ENCODE data around the gene AKAP14. TPM values are rescaled to one million over a fixed set of nuclear protein-coding genes. Genes with fewer than 3 reads are reported as not detected.

AKAP14 gene
- total and polyA plus RNA-seq, 8 donors = 0.81 to 4.8 (median 3.2) TPM; not detected in 1

GRCh38 chrX:119871245-119871598, 24.5 kb upstream of the AKAP14 start:
- Histone ChIP-seq H3K27me3 (no peaks in the 10 kb centered on the region), H3K4me3 (peak overlapping the region; percentile 39 to 65), H3K4me1 (peaks cover 0 to 19% of the 10 kb centered on the region in 2 donors), H3K36me3 (peaks cover 0 to 6% of the 10 kb centered on the region in 2 donors), H3K9me3 (no peaks in the 10 kb centered on the region), H3K27ac (peak overlapping the region; percentile 90 to 95)
- ATAC-seq (peak; percentile 52), DNase-seq (peak in 2 of 4 donors; percentile 16 to 33)
- no peak for TF ChIP-seq CTCF (IDR thresholded peaks at IDR 0.05)
- intact Hi-C loops (cut with DNase I) = no loop called here

GRCh38 chrX:119871599-119872395, 23.9 kb upstream of the AKAP14 start, which contains the start of the genes NDUFA1 and RNF113A:
Gene NDUFA1 (plus strand): TSS chrX:119871832. CDS start chrX:119871912, 80 bp downstream.
Gene RNF113A (minus strand): TSS chrX:119871733. CDS start chrX:119871613, 120 bp downstream.
- peak within 1 kb of the TSS; percentile 90 to 95 for H3K27ac ChIP-seq
- H3K27me3 ChIP-seq = no peaks in the 10 kb centered on the region
- intact Hi-C loops (cut with DNase I) = no loop called here
- peaks cover 0 to 10% of the 10 kb centered on the region in 2 donors for H3K36me3 ChIP-seq
- peaks cover 0 to 19% of the 10 kb centered on the region in 2 donors for H3K4me1 ChIP-seq
- H3K9me3 ChIP-seq = no peaks in the 10 kb centered on the region
- H3K4me3 ChIP-seq = peak within 1 kb of the TSS; percentile 39 to 65
- no peak for TF ChIP-seq CTCF (IDR thresholded peaks at IDR 0.05)
- ATAC-seq (peak; percentile 97), DNase-seq (peak; percentile 60 to 95 (median 90))

- intact Hi-C loops (cut with DNase I) = no loop called here
These were observed 17.0 kb upstream of the AKAP14 start for GRCh38 chrX:119878740-119879139.

GRCh38 chrX:119880076-119880475, 15.6 kb upstream of the AKAP14 start:
- intact Hi-C loops (cut with DNase I) = no loop called here
- Histone ChIP-seq H3K27me3 (no peaks in the 10 kb centered on the region), H3K4me3 (no peak overlapping the region), H3K27ac (no peak overlapping the region), H3K36me3 (peaks cover 0 to 19% of the 10 kb centered on the region in 2 donors), H3K9me3 (no peaks in the 10 kb centered on the region), H3K4me1 (no peaks in the 10 kb centered on the region)
- no peak for TF ChIP-seq CTCF (IDR thresholded peaks at IDR 0.05)
- ATAC-seq (no peak), DNase-seq (no peak)

More at GRCh38 chrX:119878740-119879139, 17.0 kb upstream of the AKAP14 start:
- Histone ChIP-seq H3K9me3 (no peaks in the 10 kb centered on the region), H3K36me3 (peaks cover 0 to 19% of the 10 kb centered on the region in 2 donors), H3K27me3 (no peaks in the 10 kb centered on the region), H3K27ac (no peak overlapping the region), H3K4me3 (no peak overlapping the region), H3K4me1 (no peaks in the 10 kb centered on the region)
- TF ChIP-seq CTCF (IDR thresholded peaks at IDR 0.05) = no peak
- DNase-seq = no peak
- no peak for ATAC-seq

Data from left lung (tissue), 10 donors.